HCT116 (cell line): ENCODE data around the gene SH3GLB2. TPM values are rescaled to one million over a fixed set of nuclear protein-coding genes. Genes with fewer than 3 reads are reported as not detected.

Experiments used
- ATAC-seq: fragments of 200-7000 bp; cut with Tn5 transposase; 2 replicates; pipeline ENCODE4 v1.9.1; 2020; ENCODE audit warnings: mild to moderate bottlenecking, moderate library complexity
- BruUV-seq: library from RNA; stranded (reverse); fragments of 400-500 nt; replicated peaks from 2 replicates; lab custom pipeline; 2021; lab: Mats Ljungman, UMichigan
- CTCF ChIA-PET: fragments of 300-600 bp; sonication (Branson Sonifier 250); formaldehyde crosslinking; loops from one replicate; lab custom pipeline; 2021; ENCODE audit warnings: antibody characterized with exemption; lab: Charles Lee
- POLR2A ChIA-PET: fragments of 300-600, 350-600 bp; sonication (Branson Sonifier 250); formaldehyde crosslinking; loops from one replicate; lab custom pipeline; 2021; ENCODE audit warnings: antibody characterized with exemption; lab: Charles Lee
- RAD21 ChIA-PET, 2 experiments: fragments of 300-600 bp; sonication (Branson Sonifier 250); formaldehyde crosslinking; loops; one replicate each; lab custom pipeline; 2023; ENCODE audit warnings: low total read pairs in 2 of 2; ENCODE audit not compliant: uncharacterized antibody in 2 of 2, unreplicated experiment in 2 of 2, low non-redundant PET in 1 of 2; lab: Charles Lee
- DNase-seq: peaks from one replicate; pipeline ENCODE4 v3.0.0-alpha.2; 2010; ENCODE audit warnings: low read depth, low spot score
- H2AFZ ChIP-seq: fragments of 200-600 bp; shearing (Covaris generic), sonication (generic); 2 replicates; pipeline ENCODE4 v1.6.1; 2017; ENCODE audit warnings: low read depth, mixed run types, mixed read lengths, antibody characterized with exemption, low read length; ENCODE audit not compliant: poor library complexity, severe bottlenecking
- H3K27ac ChIP-seq: 2 replicates; pipeline ENCODE4 v1.5.1; 2012; ENCODE audit warnings: low read depth, low read length
- H3K27me3 ChIP-seq: fragments of 200-600 bp; sonication (generic); 2 replicates; pipeline ENCODE4 v1.6.1; 2016; ENCODE audit warnings: mixed run types, low read length, mixed read lengths; ENCODE audit not compliant: insufficient read depth
- H3K36me3 ChIP-seq, 2 experiments: fragments of 200-500 bp in 1 of 2; fragments of 200-600 bp in 1 of 2; sonication (Bioruptor generic) in 1 of 2; sonication (generic) in 1 of 2; 2 replicates each; pipeline versions ENCODE4 v1.5.1 to v1.6.1; 2014 to 2016; ENCODE audit warnings: low read length in 2 of 2, inconsistent platforms in 1 of 2, mixed read lengths in 1 of 2, mixed run types in 1 of 2; ENCODE audit not compliant: insufficient read depth in 2 of 2, control insufficient read depth in 1 of 2
- H3K4me1 ChIP-seq, 2 experiments: fragments of 200-600 bp in 1 of 2; sonication (generic) in 1 of 2; 2 replicates each; pipeline versions ENCODE4 v1.5.1 to v1.6.1; 2012 to 2017; ENCODE audit warnings: low read length in 2 of 2, inconsistent platforms in 1 of 2, mild to moderate bottlenecking in 1 of 2, mixed read lengths in 1 of 2, mixed run types in 1 of 2, moderate library complexity in 1 of 2; ENCODE audit not compliant: insufficient read depth in 2 of 2, control insufficient read depth in 1 of 2
- H3K4me2 ChIP-seq: fragments of 200-600 bp; sonication (generic); 2 replicates; pipeline ENCODE4 v1.6.1; 2017; ENCODE audit warnings: mixed run types, low read length, mixed read lengths
- H3K4me3 ChIP-seq, 2 experiments: fragments of 200-600 bp in 1 of 2; sonication (generic) in 1 of 2; replicated peaks in 1 of 2; 2 replicates each; pipeline ENCODE4 v1.5.1; 2011 to 2016; ENCODE audit warnings: low read length in 2 of 2, control low read depth in 1 of 2, low read depth in 1 of 2, mild to moderate bottlenecking in 1 of 2, mixed read lengths in 1 of 2, mixed run types in 1 of 2
- H3K79me2 ChIP-seq: fragments of 200-600 bp; sonication (generic); 2 replicates; pipeline ENCODE4 v1.6.1; 2017; ENCODE audit warnings: mild to moderate bottlenecking, mixed run types, low read length, moderate library complexity, mixed read lengths; ENCODE audit not compliant: insufficient read depth
- H3K9ac ChIP-seq: fragments of 200-600 bp; sonication (generic); 2 replicates; pipeline ENCODE4 v1.6.1; 2016; ENCODE audit warnings: low read length, mixed read lengths
- H3K9me2 ChIP-seq: fragments of 200-600 bp; sonication (generic), shearing (Covaris generic); 2 replicates; pipeline ENCODE4 v1.6.1; 2017; ENCODE audit warnings: mixed run types, mild to moderate bottlenecking, moderate library complexity; ENCODE audit not compliant: insufficient read depth
- H3K9me3 ChIP-seq, 2 experiments: fragments of 200-500 bp in 1 of 2; fragments of 200-600 bp in 1 of 2; sonication (Bioruptor generic) in 1 of 2; sonication (generic) in 1 of 2; 2 replicates each; pipeline ENCODE4 v1.6.1; 2014 to 2017; ENCODE audit warnings: low read length in 2 of 2, mixed read lengths in 2 of 2, inconsistent platforms in 1 of 2, low read depth in 1 of 2, mild to moderate bottlenecking in 1 of 2, mixed run types in 1 of 2, moderate library complexity in 1 of 2; ENCODE audit not compliant: control insufficient read depth in 1 of 2, insufficient read depth in 1 of 2
- H4K20me1 ChIP-seq: fragments of 200-600 bp; sonication (generic), shearing (Covaris generic); 2 replicates; pipeline ENCODE4 v1.6.1; 2017; ENCODE audit warnings: mixed run types, mild to moderate bottlenecking, moderate library complexity; ENCODE audit not compliant: insufficient read depth
- ATF3 ChIP-seq: IDR thresholded peaks from 2 replicates; pipeline ENCODE4 v1.6.1; 2012
- CBX3 ChIP-seq: IDR thresholded peaks from 2 replicates; pipeline ENCODE4 v1.6.1; 2012; ENCODE audit warnings: low read depth
- CTCF ChIP-seq, 3 experiments: fragments of 200-600 bp in 1 of 3; sonication (generic) in 1 of 3; IDR thresholded peaks in 2 of 3; conservative IDR thresholded peaks in 1 of 3; 2 replicates each; pipeline ENCODE4 v1.5.1; 2012 to 2017; ENCODE audit warnings: low read depth in 2 of 3, low read length in 2 of 3, antibody characterized with exemption in 1 of 3, borderline replicate concordance in 1 of 3, control low read depth in 1 of 3, mild to moderate bottlenecking in 1 of 3, mixed read lengths in 1 of 3, mixed run types in 1 of 3, moderate library complexity in 1 of 3; ENCODE audit not compliant: insufficient read depth in 1 of 3
- EGR1 ChIP-seq: IDR thresholded peaks from 2 replicates; pipeline ENCODE4 v1.6.1; 2012; ENCODE audit warnings: low read depth
- ELF1 ChIP-seq: IDR thresholded peaks from 2 replicates; pipeline ENCODE4 v1.6.1; 2012; ENCODE audit warnings: low read depth, borderline replicate concordance
- EZH2 ChIP-seq: fragments of 200-600 bp; sonication (generic); IDR thresholded peaks from 2 replicates; pipeline ENCODE4 v1.6.1; 2017; ENCODE audit warnings: antibody characterized with exemption, mixed run types
- FOSL1 ChIP-seq: IDR thresholded peaks from 2 replicates; pipeline ENCODE4 v1.6.1; 2012; ENCODE audit warnings: low read depth
- POLR2A ChIP-seq: IDR thresholded peaks from 2 replicates; pipeline ENCODE4 v1.7.0; 2011; ENCODE audit warnings: borderline replicate concordance; ENCODE audit not compliant: insufficient read depth, insufficient read length; ENCODE audit errors: extremely low read depth
- POLR2AphosphoS5 ChIP-seq: IDR thresholded peaks from 2 replicates; pipeline ENCODE4 v1.6.1; 2011; ENCODE audit warnings: mild to moderate bottlenecking, low read depth, low read length, moderate library complexity
- RAD21 ChIP-seq: IDR thresholded peaks from 2 replicates; pipeline ENCODE4 v1.6.1; 2012; ENCODE audit warnings: low read depth, mild to moderate bottlenecking
- REST ChIP-seq: IDR thresholded peaks from 2 replicates; pipeline ENCODE4 v1.6.1; 2012; ENCODE audit warnings: low read depth
- SP1 ChIP-seq: IDR thresholded peaks from 2 replicates; pipeline ENCODE4 v1.6.1; 2012; ENCODE audit warnings: low read depth
- SRF ChIP-seq: IDR thresholded peaks from 2 replicates; pipeline ENCODE4 v1.6.1; 2012; ENCODE audit warnings: low read depth
- ZFX ChIP-seq: fragments of 450-650 bp; IDR thresholded peaks from 2 replicates; pipeline ENCODE4 v1.6.1; 2017
- intact Hi-C: fragments of 100-400 bp; cut with micrococcal nuclease; formaldehyde crosslinking; loops from 2 replicates; pipeline ENCODE4 v1.10.0; 2022
- total RNA-seq: library from RNA; stranded (reverse); gene quantifications from one replicate; pipeline ENCODE4 v1.2.1, GENCODE V29; 2021; ENCODE audit not compliant: unreplicated experiment

SH3GLB2 gene
- total RNA-seq, 1 experiment from 2014 or later = 87.9 TPM

- DNase-seq (no peak), ATAC-seq (no peak)
- Histone ChIP-seq H4K20me1 (no peaks in the 10 kb centered on the region), H3K27me3 (no peaks in the 10 kb centered on the region), H3K9me3 (no peaks in the 10 kb centered on the region), H3K4me1 (no peaks in the 10 kb centered on the region), H3K9me2 (no peaks in the 10 kb centered on the region), H3K36me3 (no peaks in the 10 kb centered on the region), H3K4me3 (no peak overlapping the region), H3K79me2 (no peaks in the 10 kb centered on the region), H3K27ac (no peak overlapping the region), H3K4me2 (no peak overlapping the region), H3K9ac (no peak overlapping the region), H2AFZ (no peak overlapping the region)
- intact Hi-C loops = no loop called here
- CTCF ChIA-PET = no interaction called here
- no TSS peak for BruUV-seq
- POLR2A ChIA-PET = no interaction called here
- RAD21 ChIA-PET = no interaction called here
- TF ChIP-seq SP1 = no peak
- no peak for TF ChIP-seq ATF3
- TF ChIP-seq POLR2AphosphoS5 = no peak
- no peak for TF ChIP-seq FOSL1
- TF ChIP-seq REST = no peak
- no peak for TF ChIP-seq SRF
- no peak for TF ChIP-seq EGR1
- TF ChIP-seq RAD21 = no peak
- no peak for TF ChIP-seq ZFX
- no peak for TF ChIP-seq POLR2A
- TF ChIP-seq CTCF (IDR thresholded peaks at IDR 0.05 in 2 of 3, conservative IDR thresholded peaks at IDR 0.05 in 1 of 3; ENCODE audit: borderline replicate concordance in 1 of 3, insufficient read depth in 1 of 3, low read depth in 2 of 3, low read length in 2 of 3) = no peak
- no peak for TF ChIP-seq CBX3
- TF ChIP-seq ELF1 = no peak
- TF ChIP-seq EZH2 = no peak
These were observed 46.0 kb upstream of the SH3GLB2 start for GRCh38 chr9:129074106-129074505.
